ENCODE measurements around the gene MUC2. TPM values are rescaled to one million over a fixed set of nuclear protein-coding genes. Genes with fewer than 3 reads are reported as not detected.

MUC2 gene
- total RNA-seq, 1 experiment from 2014 or later: 0.04 TPM

DNA sequence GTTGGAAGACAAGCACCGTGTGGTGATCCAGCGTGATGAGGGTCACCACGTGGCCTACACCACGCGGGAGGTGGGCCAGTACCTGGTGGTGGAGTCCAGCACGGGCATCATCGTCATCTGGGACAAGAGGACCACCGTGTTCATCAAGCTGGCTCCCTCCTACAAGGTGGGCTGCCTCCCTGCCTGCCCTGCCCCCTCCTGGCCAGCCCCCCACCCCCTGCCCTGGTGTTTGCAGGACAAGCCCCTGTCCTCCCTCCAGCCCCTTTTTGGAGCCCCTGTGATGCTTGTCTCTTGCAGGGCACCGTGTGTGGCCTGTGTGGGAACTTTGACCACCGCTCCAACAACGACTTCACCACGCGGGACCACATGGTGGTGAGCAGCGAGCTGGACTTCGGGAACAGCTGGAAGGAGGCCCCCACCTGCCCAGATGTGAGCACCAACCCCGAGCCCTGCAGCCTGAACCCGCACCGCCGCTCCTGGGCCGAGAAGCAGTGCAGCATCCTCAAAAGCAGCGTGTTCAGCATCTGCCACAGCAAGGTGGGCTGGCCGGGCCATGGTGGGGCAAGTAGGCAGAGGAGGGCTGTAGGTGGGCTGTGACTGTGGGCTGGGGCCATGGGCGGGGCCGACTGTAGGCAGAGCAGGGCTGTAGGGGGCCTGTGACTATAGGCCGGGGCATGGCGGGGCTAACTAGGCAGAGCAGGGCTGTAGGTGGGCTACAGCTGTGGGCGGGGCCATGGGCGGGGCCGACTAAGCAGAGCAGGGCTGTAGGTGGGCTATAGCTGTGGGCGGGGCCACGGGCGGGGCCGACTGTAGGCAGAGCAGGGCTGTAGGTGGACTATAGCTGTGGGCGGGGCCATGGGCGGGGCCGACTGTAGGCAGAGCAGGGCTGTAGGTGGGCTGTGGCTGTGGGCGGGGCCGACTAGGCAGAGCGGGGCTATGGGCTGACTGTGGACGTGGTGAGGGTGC is 13.6 kb downstream of the MUC2 start:
- Histone ChIP-seq H3K4me1 (replicated peaks; ENCODE audit: insufficient read depth) (no peaks in the 10 kb centered on the region), H3K4me3 (no peak overlapping the region), H3F3A (ENCODE audit: insufficient read depth, low read depth) (peaks cover 12% of the 10 kb centered on the region; the same call in 1 of the 2 replicates), H4K20me1 (ENCODE audit: insufficient read depth) (no peaks in the 10 kb centered on the region), H3K27ac (no peak overlapping the region), H3K9me3 (ENCODE audit: insufficient read depth, low read depth) (no peaks in the 10 kb centered on the region), H3K4me2 (no peak overlapping the region), H3K9me2 (ENCODE audit: insufficient read depth) (no peaks in the 10 kb centered on the region), H3K27me3 (ENCODE audit: insufficient read depth, low read depth) (no peaks in the 10 kb centered on the region), H3K79me2 (ENCODE audit: low read depth) (no peaks in the 10 kb centered on the region), H2AFZ (no peak overlapping the region), H3K36me3 (ENCODE audit: low read depth) (no peaks in the 10 kb centered on the region)
- no TSS peak for BruUV-seq (replicated peaks)
- intact Hi-C loops (cut with micrococcal nuclease; ENCODE audit: unreplicated experiment): no loop called here
- POLR2A ChIA-PET (ENCODE audit: unreplicated experiment): no interaction called here
- DNase-seq: no peak
- no peak for TF ChIP-seq EZH2 (IDR thresholded peaks at IDR 0.05; ENCODE audit: low read depth)
- TF ChIP-seq, protein P1, sequence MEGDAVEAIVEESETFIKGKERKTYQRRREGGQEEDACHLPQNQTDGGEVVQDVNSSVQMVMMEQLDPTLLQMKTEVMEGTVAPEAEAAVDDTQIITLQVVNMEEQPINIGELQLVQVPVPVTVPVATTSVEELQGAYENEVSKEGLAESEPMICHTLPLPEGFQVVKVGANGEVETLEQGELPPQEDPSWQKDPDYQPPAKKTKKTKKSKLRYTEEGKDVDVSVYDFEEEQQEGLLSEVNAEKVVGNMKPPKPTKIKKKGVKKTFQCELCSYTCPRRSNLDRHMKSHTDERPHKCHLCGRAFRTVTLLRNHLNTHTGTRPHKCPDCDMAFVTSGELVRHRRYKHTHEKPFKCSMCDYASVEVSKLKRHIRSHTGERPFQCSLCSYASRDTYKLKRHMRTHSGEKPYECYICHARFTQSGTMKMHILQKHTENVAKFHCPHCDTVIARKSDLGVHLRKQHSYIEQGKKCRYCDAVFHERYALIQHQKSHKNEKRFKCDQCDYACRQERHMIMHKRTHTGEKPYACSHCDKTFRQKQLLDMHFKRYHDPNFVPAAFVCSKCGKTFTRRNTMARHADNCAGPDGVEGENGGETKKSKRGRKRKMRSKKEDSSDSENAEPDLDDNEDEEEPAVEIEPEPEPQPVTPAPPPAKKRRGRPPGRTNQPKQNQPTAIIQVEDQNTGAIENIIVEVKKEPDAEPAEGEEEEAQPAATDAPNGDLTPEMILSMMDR (conservative IDR thresholded peaks at IDR 0.05): no peak
- CTCF ChIA-PET: no interaction called here

DNA sequence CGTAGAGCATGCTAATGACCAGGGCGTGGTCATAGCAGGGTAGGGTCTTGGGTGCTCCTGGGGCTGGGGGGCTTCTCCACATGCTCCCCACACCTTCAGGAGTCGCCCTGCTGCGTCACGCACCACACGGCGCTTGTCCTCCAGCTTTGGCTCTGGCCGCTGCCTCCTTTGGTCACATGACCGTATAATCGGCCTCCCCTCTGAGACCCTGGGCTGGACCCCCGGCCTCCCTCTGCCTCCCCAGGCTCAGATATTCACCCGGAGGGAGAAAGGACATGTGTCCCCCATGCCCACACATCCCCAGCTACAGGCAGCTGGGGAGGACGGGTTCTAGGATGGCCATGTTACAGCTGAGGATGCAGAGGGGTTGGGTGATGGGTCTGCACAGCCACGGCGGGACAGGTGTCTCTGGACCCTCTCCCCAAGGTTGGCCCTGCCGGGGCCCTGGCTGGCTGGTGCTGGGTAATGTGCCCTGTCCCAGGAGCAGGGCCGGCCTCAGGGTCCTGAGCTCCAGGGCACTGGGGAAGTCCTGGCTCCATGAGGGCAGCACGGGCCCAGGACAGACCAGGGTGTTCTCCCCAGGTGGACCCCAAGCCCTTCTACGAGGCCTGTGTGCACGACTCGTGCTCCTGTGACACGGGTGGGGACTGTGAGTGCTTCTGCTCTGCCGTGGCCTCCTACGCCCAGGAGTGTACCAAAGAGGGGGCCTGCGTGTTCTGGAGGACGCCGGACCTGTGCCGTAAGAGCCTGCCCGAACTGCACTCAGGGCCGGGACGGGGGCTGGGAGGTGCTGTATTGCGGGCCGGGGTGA is 14.5 kb downstream of the MUC2 start:
- no peaks in the 10 kb centered on the region for H3K9me3 ChIP-seq (ENCODE audit: insufficient read depth, low read depth)
- intact Hi-C loops (cut with micrococcal nuclease; ENCODE audit: unreplicated experiment): no loop called here
- H3K4me1 ChIP-seq (replicated peaks; ENCODE audit: insufficient read depth): no peaks in the 10 kb centered on the region
- POLR2A ChIA-PET (ENCODE audit: unreplicated experiment): no interaction called here
- peaks cover 12% of the 10 kb centered on the region; the same call in 1 of the 2 replicates for H3F3A ChIP-seq (ENCODE audit: insufficient read depth, low read depth)
- CTCF ChIA-PET: no interaction called here
- no peaks in the 10 kb centered on the region for H3K9me2 ChIP-seq (ENCODE audit: insufficient read depth)
- H3K27me3 ChIP-seq (ENCODE audit: insufficient read depth, low read depth): no peaks in the 10 kb centered on the region
- BruUV-seq (replicated peaks): no TSS peak
- no peaks in the 10 kb centered on the region for H4K20me1 ChIP-seq (ENCODE audit: insufficient read depth)
- no peak overlapping the region for H3K4me2 ChIP-seq
- H3K27ac ChIP-seq: no peak overlapping the region
- TF ChIP-seq, protein P1 (conservative IDR thresholded peaks at IDR 0.05): no peak
- no peak for TF ChIP-seq EZH2 (IDR thresholded peaks at IDR 0.05; ENCODE audit: low read depth)
- no peak overlapping the region for H3K4me3 ChIP-seq
- H3K36me3 ChIP-seq (ENCODE audit: low read depth): no peaks in the 10 kb centered on the region
- no peak for DNase-seq
- no peaks in the 10 kb centered on the region for H3K79me2 ChIP-seq (ENCODE audit: low read depth)
- no peak overlapping the region for H2AFZ ChIP-seq

DNA sequence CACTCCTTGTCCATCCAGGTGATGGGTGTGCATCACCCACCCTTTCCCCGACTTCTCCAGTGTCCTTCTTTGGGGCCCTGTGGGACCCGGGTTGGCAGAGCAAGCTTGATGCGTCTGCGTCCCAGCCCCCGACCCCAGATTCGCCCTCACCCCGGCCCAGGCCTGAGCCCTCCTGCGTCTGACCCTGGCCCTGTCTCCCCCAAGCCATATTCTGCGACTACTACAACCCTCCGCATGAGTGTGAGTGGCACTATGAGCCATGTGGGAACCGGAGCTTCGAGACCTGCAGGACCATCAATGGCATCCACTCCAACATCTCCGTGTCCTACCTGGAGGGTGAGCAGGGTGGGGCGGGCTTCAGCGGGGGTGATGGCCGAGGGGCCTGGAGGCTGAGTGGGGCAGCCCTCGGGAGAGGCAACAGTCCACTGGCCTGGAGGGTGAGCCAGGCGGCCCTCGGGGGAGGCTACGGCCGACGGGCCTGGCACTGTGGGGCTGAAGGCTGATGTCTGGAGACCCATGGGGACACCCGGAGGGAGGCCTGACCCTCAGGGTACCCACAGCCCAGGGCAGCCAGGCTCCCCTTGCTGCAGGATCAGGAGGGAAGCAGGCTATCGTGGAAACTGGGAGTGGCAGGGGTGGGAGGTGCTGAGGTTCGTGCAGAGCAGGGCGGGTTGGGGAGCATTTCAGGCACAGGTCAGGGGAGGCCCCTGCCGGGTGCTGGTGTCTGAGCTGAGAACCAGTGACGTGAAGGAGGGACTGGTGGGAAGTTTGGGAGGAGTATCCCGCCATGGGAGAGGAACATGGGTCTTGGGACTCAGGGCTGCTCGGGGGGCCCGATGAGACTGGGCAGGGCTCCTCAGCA is 15.3 kb downstream of the MUC2 start:
- H3K27me3 ChIP-seq (ENCODE audit: insufficient read depth, low read depth): no peaks in the 10 kb centered on the region
- H3K4me2 ChIP-seq: no peak overlapping the region
- DNase-seq: no peak
- CTCF ChIA-PET: no interaction called here
- H4K20me1 ChIP-seq (ENCODE audit: insufficient read depth): no peaks in the 10 kb centered on the region
- BruUV-seq (replicated peaks): no TSS peak
- H3K9me2 ChIP-seq (ENCODE audit: insufficient read depth): no peaks in the 10 kb centered on the region
- no peaks in the 10 kb centered on the region for H3K79me2 ChIP-seq (ENCODE audit: low read depth)
- no peak overlapping the region for H3K4me3 ChIP-seq
- POLR2A ChIA-PET (ENCODE audit: unreplicated experiment): no interaction called here
- H3K36me3 ChIP-seq (ENCODE audit: low read depth): no peaks in the 10 kb centered on the region
- no peaks in the 10 kb centered on the region for H3K4me1 ChIP-seq (replicated peaks; ENCODE audit: insufficient read depth)
- intact Hi-C loops (cut with micrococcal nuclease; ENCODE audit: unreplicated experiment): no loop called here
- no peak overlapping the region for H2AFZ ChIP-seq
- peaks cover 12% of the 10 kb centered on the region; the same call in 1 of the 2 replicates for H3F3A ChIP-seq (ENCODE audit: insufficient read depth, low read depth)
- no peaks in the 10 kb centered on the region for H3K9me3 ChIP-seq (ENCODE audit: insufficient read depth, low read depth)
- H3K27ac ChIP-seq: no peak overlapping the region
- TF ChIP-seq EZH2 (IDR thresholded peaks at IDR 0.05; ENCODE audit: low read depth): no peak
- TF ChIP-seq, protein P1 (conservative IDR thresholded peaks at IDR 0.05): no peak

Data from PC-9 (cell line).